T follicular helper cell (primary cell): ENCODE results near the gene DNAH9.

Experiments used
- DNase-seq: peaks from one replicate; pipeline ENCODE4 v3.0.0-alpha.2; 2020; ENCODE audit warnings: low read depth

The DNAH9 gene

GRCh38 chr17:11840052-11840451 lies 241.8 kb downstream of the DNAH9 start:
- no peak for DNase-seq

DNA sequence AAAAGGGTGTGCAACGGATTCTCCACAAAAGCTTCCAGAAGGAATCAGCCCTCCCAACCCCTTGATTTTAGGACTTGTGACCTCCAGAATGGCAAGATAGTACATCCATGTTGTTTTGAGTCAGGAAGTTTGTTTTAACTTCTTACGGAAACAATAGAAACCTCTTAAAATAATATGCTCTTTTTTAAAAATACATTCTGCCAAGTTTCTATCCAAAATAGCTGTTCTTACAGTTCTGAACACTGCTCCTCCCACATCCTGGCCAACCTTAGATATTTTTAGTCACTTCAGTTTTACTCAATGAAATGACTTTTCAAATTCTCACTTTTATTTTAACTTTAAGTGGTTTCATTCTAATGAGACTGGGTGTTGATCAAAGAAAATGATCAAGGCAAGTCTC lies 242.6 kb downstream of the DNAH9 start:
- DNase-seq = no peak

DNA sequence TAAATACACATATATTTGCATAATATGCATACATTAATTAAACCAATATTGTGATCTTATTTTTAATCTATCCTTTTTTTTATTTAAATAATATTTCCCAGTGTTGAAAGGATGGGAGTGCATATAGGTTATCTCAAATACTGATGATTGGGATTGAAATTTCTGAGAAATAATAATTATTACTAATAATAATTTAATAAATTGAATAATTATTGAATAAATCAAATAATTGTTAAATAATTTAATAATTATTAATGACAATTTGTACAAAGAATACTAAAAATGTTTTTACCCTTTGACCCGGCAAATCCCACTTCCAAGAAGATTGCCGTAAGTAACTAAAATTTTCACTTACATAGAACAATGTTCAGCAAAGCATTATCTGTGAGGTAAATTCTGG lies 250.1 kb downstream of the DNAH9 start:
- DNase-seq = no peak

DNA sequence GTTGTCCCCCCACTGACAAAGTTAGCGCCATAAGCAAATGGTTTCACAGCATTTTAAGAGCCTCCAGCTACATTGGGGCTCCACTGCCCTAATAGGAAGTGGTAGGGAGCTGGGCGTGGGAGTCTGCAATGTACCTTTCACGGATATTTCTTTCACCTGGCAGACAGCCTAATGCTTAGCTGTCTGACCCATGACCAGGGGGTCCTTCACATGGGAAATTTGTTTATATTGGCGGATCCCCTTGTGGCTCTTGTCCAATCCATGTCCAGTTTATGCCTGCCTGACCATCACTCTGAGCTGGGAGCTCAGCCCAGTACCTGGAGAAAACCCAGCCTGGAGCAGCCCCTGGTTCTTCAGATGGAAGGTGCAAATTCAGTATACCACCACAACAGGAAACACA lies 254.0 kb downstream of the DNAH9 start:
- no peak for DNase-seq

DNA sequence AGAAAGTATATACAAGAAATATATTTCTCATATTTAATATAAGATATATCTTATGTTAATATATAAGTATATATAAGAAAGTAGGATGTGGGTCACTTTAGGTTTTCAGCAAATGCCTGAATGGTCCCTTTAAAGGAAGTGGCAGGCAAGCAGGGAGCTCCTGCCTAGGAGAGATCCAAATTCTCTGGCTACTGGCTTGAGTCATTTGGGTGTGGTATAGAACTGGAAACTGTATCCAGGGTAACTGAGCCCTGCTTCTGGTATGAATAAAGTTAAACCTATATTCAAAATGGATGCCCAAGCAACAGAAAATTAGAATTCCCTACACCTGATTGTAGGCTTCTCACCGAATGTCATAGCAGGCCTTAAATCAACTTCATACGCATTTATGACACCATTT lies 254.6 kb downstream of the DNAH9 start:
- DNase-seq = no peak

GRCh38 chr17:11853321-11854151 lies 255.3 kb downstream of the DNAH9 start:
- DNase-seq = no peak

DNA sequence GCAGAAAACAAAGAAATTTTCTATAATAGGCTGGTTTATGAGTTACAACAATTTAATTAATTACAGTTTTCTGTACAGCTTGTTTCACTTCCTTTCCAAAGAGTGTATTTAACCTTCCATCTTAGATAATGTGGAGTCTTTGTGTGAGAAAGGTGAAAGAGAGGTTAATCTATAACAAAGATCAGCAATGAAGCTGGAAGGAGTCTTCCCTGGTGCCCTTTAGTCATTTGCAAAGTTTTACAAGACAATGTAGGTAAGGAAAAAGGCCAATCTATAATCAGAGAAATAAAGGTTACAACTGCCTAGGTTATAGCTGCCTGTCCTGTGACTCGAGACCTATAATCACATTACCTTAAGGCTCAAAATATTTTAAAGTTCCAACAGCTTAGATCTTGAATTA lies 257.0 kb downstream of the DNAH9 start:
- DNase-seq = no peak

DNA sequence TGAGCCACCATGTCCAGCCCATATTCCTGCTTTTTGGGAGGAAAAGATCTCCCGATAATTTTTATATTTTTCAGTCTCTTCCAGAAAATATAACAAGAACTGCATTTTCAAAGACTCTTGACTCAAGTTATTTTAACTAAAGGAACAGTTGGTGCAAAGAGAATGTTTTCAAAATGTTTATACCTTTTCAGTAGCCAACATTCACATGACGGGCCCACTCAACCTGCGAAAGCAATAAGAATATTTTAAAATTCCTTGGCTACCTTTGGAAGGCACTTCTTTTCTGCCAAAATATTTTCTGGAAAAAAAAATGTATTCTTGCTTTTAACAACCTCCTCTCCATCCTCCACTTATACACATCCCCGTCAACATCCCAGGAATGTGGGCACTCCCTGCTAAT lies 258.7 kb downstream of the DNAH9 start:
- DNase-seq = no peak

DNA sequence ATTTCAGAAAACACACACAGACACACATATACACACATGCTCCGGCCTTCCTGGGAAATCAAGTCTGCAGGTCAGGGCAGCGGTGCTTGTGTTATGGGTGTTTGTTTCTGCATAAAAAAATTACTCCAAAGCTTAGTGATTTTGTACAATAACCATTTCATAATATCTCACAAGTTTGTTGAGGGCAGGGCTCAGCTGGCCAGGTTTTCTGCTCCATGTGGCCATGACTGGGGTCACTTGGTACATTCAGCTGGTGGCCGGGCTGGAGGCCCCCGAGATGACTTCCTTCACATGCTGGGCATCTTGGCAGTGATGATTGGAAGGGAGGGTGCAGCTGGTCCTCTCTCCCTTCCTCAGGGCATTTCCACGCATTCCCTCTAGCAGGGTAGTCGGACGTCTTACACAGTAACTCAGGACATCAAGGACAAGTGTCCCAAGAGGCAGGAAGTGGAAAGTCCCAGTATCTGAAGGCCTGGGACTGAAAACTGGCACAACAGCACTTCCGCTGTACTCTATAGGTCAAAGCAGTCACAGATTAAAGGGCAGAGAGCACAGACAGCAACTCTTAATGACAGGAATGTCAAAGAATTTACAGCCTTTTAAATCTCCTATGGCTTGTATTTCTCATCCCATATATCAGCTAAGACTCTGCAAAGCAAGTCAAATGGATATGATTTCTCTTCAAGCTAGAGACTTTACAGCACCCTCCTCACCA lies 271.6 kb downstream of the DNAH9 start:
- no peak for DNase-seq

DNA sequence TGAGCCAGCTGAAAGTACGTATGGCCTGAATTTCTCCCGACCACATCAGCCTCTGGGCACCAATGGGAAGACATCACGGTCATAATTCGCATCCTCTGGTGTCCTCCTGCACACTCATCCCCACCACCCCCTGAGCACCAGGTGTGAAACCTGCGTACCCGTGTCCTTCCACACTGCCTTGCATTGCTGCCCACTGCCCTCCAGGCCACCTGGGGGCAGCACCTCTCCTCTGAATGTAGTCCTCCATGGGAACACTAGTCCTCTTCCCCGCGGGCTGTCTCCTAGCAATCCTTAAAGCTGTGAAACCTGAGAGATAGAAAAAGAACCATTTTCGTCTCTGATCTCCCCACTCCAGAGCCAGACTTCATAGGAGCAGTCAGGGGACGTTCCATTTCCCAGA lies 273.5 kb downstream of the DNAH9 start:
- no peak for DNase-seq

DNA sequence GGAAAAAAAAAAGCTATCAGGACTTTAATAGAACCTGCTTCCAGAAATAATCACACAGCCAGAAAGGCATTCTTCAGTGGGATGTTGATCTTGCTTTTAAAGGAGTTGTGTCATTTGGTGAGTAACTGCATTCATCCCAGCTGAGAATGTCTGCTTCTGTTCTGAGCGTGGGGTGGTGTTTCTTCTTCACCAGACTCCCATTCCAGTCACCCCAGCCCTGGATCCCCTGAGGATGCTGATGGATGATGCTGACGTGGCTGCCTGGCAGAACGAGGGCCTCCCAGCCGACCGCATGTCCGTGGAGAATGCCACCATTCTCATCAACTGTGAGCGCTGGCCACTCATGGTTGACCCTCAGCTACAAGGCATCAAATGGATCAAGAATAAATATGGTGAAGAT lies 276.5 kb downstream of the DNAH9 start:
- DNase-seq = no peak

DNA sequence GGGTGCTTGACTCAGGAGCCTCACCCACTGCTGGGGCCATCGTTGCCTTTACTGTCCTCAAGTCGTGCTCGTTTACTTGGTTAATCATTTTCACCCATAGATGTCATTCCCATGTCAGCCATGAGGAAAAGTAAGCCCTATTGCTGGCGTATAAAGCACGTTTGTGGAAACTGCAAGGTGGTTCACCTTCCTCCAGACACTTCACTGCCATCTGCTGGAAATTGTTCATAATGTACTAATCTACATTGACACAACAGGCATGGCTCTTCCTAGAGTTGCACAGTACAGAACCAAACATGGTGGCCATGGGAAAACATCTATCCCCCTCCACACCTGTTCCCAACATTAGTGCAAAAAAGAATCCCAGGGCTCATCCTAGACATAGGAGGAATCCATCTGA lies 282.4 kb downstream of the DNAH9 start:
- DNase-seq = no peak

- no peak for DNase-seq
Observed at GRCh38 chr17:11882716-11883115, 284.4 kb downstream of the DNAH9 start.

DNA sequence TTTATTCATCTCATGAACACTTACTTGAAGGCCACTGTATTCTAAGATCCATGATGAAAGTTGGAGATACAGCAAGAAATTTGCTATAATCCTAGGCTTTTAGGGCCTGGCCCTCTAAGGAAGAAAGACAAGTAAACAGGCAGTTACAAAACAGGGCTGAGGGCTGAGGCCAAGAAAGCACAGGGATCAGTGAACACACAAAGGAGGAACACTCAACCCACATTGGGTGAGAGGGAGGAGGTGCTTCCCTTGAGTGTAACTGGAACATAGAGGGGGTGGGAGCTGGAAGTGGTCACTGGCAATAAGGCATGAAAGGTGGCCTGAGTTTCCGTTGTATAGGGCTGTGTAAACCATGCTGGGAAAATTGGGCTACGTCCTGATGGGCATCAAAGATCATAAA lies 286.8 kb downstream of the DNAH9 start:
- DNase-seq = no peak

DNA sequence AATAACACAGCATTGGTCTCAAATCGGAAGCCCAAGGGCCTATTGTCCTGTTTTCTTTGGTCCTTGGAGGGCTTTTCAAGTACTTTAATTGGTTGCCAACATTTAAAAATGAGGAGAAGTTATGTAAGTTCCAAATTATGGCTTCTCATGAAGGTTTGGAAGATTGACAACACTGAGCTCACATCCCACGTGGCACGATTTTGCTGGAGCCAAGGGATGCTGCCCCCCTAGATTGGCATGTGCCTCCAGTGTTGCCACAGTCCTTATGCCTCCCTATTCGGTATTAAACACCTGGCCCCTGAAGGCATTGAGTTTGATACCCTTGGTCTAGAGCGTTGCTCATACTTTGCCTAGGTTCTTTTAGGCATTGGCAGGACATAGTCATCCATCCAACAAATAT lies 291.0 kb downstream of the DNAH9 start:
- no peak for DNase-seq

DNA sequence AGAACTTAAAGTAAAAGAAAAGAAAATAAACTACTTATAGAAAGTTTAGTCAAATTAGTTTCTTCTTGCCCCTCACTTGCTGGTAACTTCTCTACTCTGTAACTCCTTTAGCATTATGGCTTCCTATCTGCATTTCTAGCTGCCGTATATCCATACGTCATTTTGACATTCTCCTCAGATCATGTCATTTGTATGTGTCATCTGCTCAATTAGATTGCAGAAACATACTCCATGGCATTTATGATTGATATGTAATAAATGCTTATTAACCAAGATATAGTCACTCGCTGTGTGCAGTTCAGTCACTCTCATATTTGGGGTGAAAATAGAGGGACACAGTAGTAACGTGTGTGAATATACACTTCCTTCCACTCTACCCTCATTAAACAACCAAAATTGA lies 295.6 kb downstream of the DNAH9 start:
- DNase-seq = no peak

DNA sequence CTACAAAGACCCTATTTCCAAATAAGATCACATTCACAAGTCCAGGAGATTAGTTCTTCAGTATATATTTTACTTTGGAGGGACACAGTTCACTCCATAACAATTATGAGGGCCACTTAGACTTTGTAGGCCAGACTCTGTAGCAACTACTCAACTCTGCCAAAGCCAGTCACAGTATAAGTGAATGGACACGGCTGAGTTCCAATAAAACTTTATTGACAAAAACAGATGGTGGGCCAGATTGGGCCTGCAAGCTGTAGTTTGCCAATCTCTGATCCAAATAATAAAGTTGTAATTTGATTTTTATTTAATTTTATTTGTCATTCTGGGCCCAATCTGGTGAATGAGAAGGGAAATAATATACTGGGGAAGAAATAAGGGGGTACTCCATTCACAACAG lies 297.9 kb downstream of the DNAH9 start:
- no peak for DNase-seq

DNA sequence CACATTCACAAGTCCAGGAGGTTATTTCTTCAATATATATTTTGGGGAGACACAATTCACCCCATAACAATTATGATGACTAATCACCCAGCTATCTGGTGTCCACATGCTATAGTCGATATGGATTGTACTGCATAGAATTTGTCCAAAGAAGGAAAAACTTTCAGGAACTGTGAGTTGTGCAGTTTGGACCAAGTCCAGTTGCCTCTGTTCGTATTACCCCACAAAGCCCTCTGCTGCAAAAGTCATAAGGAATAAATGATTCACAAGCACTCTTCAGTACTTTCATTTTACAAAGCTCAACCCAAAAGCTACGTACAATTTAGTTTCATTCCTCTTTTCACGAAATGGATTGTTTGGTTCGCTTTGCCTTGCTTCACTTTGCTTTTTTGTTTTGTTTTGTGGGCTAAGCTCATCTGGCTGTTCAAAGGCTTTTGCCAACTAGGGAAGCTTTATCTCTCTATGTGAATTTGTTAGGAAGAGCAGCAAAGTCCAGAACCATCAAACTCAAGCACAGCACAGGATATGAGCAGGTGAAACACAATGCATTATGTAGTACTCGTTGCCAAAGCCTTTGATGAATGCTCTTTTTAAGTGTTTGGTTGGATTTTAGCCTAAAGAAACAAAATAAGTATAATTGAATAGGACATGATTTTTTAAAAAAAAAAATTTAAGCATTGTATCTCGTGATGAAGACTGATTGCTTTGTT lies 300.4 kb downstream of the DNAH9 start:
- DNase-seq = no peak

DNA sequence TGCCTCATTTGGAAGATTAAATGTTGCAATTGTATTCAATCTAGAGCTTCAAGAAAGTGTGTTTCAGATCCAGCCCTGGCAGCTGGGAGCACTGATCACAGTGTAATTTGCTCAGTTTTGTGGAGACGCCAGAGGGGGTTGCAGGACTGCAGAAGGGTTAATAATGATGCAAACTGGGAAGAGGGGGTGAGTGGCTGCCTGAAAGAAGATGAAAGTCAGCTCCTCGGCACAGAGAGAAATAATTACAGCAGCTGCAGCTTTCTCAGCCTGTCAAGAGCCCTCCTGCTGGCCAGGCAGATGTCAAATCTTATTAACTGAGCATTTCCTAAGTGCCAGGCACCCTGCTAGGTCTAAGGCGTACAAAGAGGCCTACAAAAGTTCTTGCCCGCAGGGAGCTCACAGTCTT lies 301.3 kb downstream of the DNAH9 start:
- DNase-seq = no peak

DNA sequence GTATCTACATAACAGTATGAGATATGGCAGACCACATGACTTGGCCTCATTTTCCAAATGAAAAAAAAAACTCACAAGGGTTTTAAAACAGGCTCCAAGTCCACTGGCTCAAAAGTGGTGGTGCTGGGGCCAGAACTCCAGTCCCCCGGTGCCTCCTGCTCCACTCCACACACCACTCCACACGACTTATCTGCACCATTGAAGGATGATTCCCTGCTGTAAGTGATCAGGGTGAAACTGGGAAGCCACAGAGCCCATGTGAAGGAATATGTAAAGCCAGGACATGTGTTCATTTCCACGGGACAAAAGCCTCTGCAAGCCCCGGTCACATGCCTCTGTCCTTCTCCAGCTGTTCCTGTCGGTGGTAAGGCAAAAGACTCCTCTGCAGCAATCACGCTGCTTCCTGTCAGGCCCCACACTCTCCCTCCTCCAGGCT lies 301.8 kb downstream of the DNAH9 start:
- DNase-seq = no peak

GRCh38 chr17:11900655-11901054 lies 302.4 kb downstream of the DNAH9 start:
- no peak for DNase-seq

- no peak for DNase-seq
Observed at GRCh38 chr17:11901931-11902330, 303.7 kb downstream of the DNAH9 start.

DNA sequence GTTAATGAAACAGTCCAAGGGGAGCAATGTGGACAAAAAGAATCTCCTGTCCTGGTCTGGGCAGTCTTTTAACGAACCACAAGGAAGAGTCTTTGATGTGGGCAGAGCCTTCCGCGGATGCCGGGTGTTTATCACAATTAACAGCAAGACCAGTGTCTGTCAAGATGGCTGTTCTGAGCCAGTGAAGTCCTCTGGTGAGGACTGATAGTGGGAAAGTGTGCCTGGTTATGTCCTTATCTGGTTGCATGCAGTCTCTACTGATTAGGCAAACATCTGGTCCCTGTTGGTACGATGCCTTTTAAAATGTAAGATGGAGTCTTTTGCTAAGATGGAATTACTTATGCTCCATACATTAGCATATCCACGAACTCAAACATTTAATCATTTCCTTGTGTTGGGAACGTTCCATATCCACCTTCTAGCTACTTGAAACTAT lies 310.5 kb downstream of the DNAH9 start:
- no peak for DNase-seq
